Heart left ventricle (tissue), 16 donors: ENCODE measurements around the gene RAD51B. TPM values are rescaled to one million over a fixed set of nuclear protein-coding genes. Genes with fewer than 3 reads are reported as not detected.
A peak's percentile ranks its signal among the peaks of the same experiment; 100 is the strongest.

Source experiments
- ATAC-seq, 4 donors: fragments of 200-7000 bp; cut with Tn5 transposase; one replicate each; pipeline ENCODE4 v1.9.1; 2020 to 2022; ENCODE audit warnings: moderate library complexity in 4 of 4, mild to moderate bottlenecking in 3 of 4, moderate number of reproducible peaks in 1 of 4
- DNase-seq, 5 donors: peaks; one replicate each; pipeline ENCODE4 v3.0.0-alpha.2; 2020
- H3K27ac ChIP-seq, 12 donors: fragments of 200-600 bp; sonication (generic) in 4 of 12; one replicate each; pipeline versions ENCODE4 v1.5.0 to v1.8.0; 2016 to 2022; ENCODE audit warnings: mild to moderate bottlenecking in 2 of 12
- H3K27me3 ChIP-seq, 9 donors: fragments of 200-600 bp; sonication (generic) in 2 of 9; one replicate each; pipeline versions ENCODE4 v1.5.1 to v1.8.0; 2016 to 2022; ENCODE audit warnings: mild to moderate bottlenecking in 3 of 9
- H3K36me3 ChIP-seq, 9 donors: fragments of 200-600 bp; sonication (generic) in 2 of 9; one replicate each; pipeline versions ENCODE4 v1.5.0 to v1.8.0; 2018 to 2022; ENCODE audit warnings: mild to moderate bottlenecking in 2 of 9
- H3K4me1 ChIP-seq, 12 donors: fragments of 200-600 bp; sonication (generic) in 4 of 12; one replicate each; pipeline versions ENCODE4 v1.5.0 to v1.8.0; 2016 to 2022; ENCODE audit warnings: mild to moderate bottlenecking in 3 of 12
- H3K4me3 ChIP-seq, 12 donors: fragments of 200-600 bp; sonication (generic) in 4 of 12; one replicate each; pipeline versions ENCODE4 v1.5.0 to v1.8.0; 2017 to 2022; ENCODE audit warnings: mild to moderate bottlenecking in 9 of 12, moderate library complexity in 4 of 12
- H3K9me3 ChIP-seq, 12 donors: fragments of 200-600 bp; sonication (generic) in 4 of 12; one replicate each; pipeline versions ENCODE4 v1.5.0 to v1.8.0; 2016 to 2022; ENCODE audit warnings: mild to moderate bottlenecking in 1 of 12
- CTCF ChIP-seq, 12 donors: fragments of 200-600 bp; sonication (generic) in 4 of 12; IDR thresholded peaks; one replicate each; pipeline versions ENCODE4 v1.5.0 to v1.8.0; 2018 to 2022; ENCODE audit warnings: antibody characterized with exemption in 12 of 12, mild to moderate bottlenecking in 5 of 12
- POLR2A ChIP-seq, 2 donors: fragments of 450-650 bp; IDR thresholded peaks; one replicate each; pipeline ENCODE4 v1.6.1; 2017; ENCODE audit warnings: antibody characterized with exemption in 2 of 2, mild to moderate bottlenecking in 2 of 2, moderate library complexity in 2 of 2
- WGBS, 4 donors: extraction: QIAGEN DNeasy Blood & Tissue Kit in 2 of 4; methylation state at CpG; one replicate each; pipeline versions ENCODE4 v1.1.5 to v1.1.7; 2013 to 2018; 5-methylcytosine and 5-hydroxymethylcytosine counted together
- intact Hi-C, 10 donors: fragments of 100-400 bp; cut with DNase I; formaldehyde crosslinking; loops; one replicate each; pipeline versions ENCODE4 v1.11.1 to v1.14.2; 2022
- polyA plus RNA-seq, 2 donors: library from polyadenylated mRNA; stranded (reverse); fragments of 200-250 nt; gene quantifications; one replicate each; pipeline ENCODE4 v1.2.3, GENCODE V29; 2013
- total RNA-seq, 9 donors: library from RNA; depleted of rRNA in 2 of 9; stranded (reverse); fragments of >200 nt in 2 of 9; fragmentation: NEBNext Ultra II Directional in 3 of 9; extraction: Animal tissue kit (Norgen Biotek cat#: 25700) in 3 of 9; gene quantifications; one replicate each; pipeline versions ENCODE4 v1.1.0 to v1.2.4, GENCODE V29; 2016 to 2023
- donor health status: ischemic (EF 13 %, LVEDD 7.1; RV severe dilation, severe dysfunction).
- donor health status: healthy with polysubstance abuse.
- donor health status: DM: no; HTN: yes; CAD: no.
- donor health status: DM: no; HTN: no; CAD: no.
- donor health status: ischemic (EF 25% LVEDD 6.9; RV normal size, moderate dysfunction).
- donor health status: ischemic (EF 25% LVEDD 5.7; RV mildly dilated, moderate dysfunction).
- donor health status: healthy.
- donor health status: DM: yes; HTN: yes; CAD: no.
- donor health status: ischemic (EF 35%, LVEDD 5.7; RV mildly dilated, moderate dysfunction).
- donor health status: nonischemic (EF 11% LVEDD 7.7; RV severe dilation, severe dysfunction).
- donor health status: DM: yes; HTN: yes; CAD: no.
- donor health status: PGD.
- donor health status: ischemic (EF 29% LVEDD 5.4; RV normal size, mild dysfunction).
- donor health status: nonischemic (EF 23%, LVEDD 6.1; RV moderate dilation, normal function).

The RAD51B gene
- total and polyA plus RNA-seq, 11 donors, result 1.3 to 11.3 (median 3.2) TPM

- Histone ChIP-seq H3K4me3 (no peak overlapping the region), H3K27ac (peak overlapping the region in 11 of 12 donors; percentile 6 to 71 (median 59)), H3K27me3 (no peaks in the 10 kb centered on the region), H3K36me3 (no peaks in the 10 kb centered on the region), H3K9me3 (peaks cover 0 to 19% (median 8%) of the 10 kb centered on the region in 12 donors), H3K4me1 (peaks cover 0 to 31% (median 4%) of the 10 kb centered on the region in 12 donors)
- DNase-seq, result no peak
- 96 to 98% (median 97%) methylated on average over 11 of the region's 11 CpGs for WGBS, 4 donors
- intact Hi-C loops, result loop anchor here in 2 of 10 donors (5.0 to 10.0 kb wide), 3 partner anchors 342 to 367 kb away; partner anchors contain the start of gene ZFP36L1 (in 2 of the 2)
- TF ChIP-seq POLR2A (IDR thresholded peaks at IDR 0.05), result no peak
- TF ChIP-seq CTCF (IDR thresholded peaks at IDR 0.05), result no peak
- no peak for ATAC-seq
Observed at GRCh38 chr14:68450391-68451120, 631.0 kb downstream of the RAD51B start.

GRCh38 chr14:68451696-68452373 is 632.3 kb downstream of the RAD51B start:
- 73 to 80% (median 78%) methylated on average over 4 of the region's 4 CpGs for WGBS, 4 donors
- Histone ChIP-seq H3K9me3 (peaks cover 0 to 23% (median 8%) of the 10 kb centered on the region in 12 donors), H3K4me1 (peaks cover 0 to 31% (median 4%) of the 10 kb centered on the region in 12 donors), H3K27me3 (no peaks in the 10 kb centered on the region), H3K4me3 (no peak overlapping the region), H3K27ac (peak overlapping the region in 11 of 12 donors; percentile 13 to 71 (median 59)), H3K36me3 (no peaks in the 10 kb centered on the region)
- peak; percentile 76 to 95 (median 91) for ATAC-seq
- TF ChIP-seq POLR2A (IDR thresholded peaks at IDR 0.05) (no peak), CTCF (IDR thresholded peaks at IDR 0.05) (no peak)
- intact Hi-C loops, result loop anchor here in 2 of 10 donors (5.0 to 10.0 kb wide), 3 partner anchors 340 to 365 kb away; partner anchors contain the start of gene ZFP36L1 (in 2 of the 2)
- DNase-seq, result peak in 3 of 5 donors; percentile 32 to 61 (median 38)

- Histone ChIP-seq H3K36me3 (no peaks in the 10 kb centered on the region), H3K27ac (peak overlapping the region in 2 of 12 donors; percentile 66 to 70), H3K9me3 (peaks cover 0 to 23% (median 8%) of the 10 kb centered on the region in 12 donors), H3K4me3 (no peak overlapping the region), H3K27me3 (no peaks in the 10 kb centered on the region), H3K4me1 (peaks cover 0 to 32% (median 21%) of the 10 kb centered on the region in 12 donors)
- ATAC-seq (no peak), DNase-seq (no peak)
- TF ChIP-seq CTCF (IDR thresholded peaks at IDR 0.05) (no peak), POLR2A (IDR thresholded peaks at IDR 0.05) (no peak)
- intact Hi-C loops, result loop anchor here in 1 of 10 donors (10.0 kb wide), 1 partner anchor 337 kb away; the partner anchor contains the start of gene ZFP36L1
- 0 to 97% (median 57%) methylated on average over 1 of the region's 1 CpG for WGBS, 4 donors
Observed at GRCh38 chr14:68458253-68458652, 638.7 kb downstream of the RAD51B start.
